GM12878 (cell line): ENCODE measurements around the gene HEXIM1. TPM values are rescaled to one million over a fixed set of nuclear protein-coding genes. Genes with fewer than 3 reads are reported as not detected.

Experiments
- CBX3 ChIP-seq: fragments of 200-600 bp; sonication (generic); IDR thresholded peaks from 2 replicates; pipeline ENCODE4 v1.6.1; 2016; ENCODE audit warnings: low read depth, borderline replicate concordance
- FOXM1 ChIP-seq: IDR thresholded peaks from 2 replicates; pipeline ENCODE4 v1.6.1; 2012; ENCODE audit warnings: low read depth, mild to moderate bottlenecking, inconsistent platforms, low read length, moderate library complexity
- NFYB ChIP-seq: IDR thresholded peaks from 2 replicates; pipeline ENCODE4 v1.6.1; 2011; ENCODE audit warnings: low read depth, mild to moderate bottlenecking, low read length, improper control_type of control experiment, moderate library complexity; ENCODE audit not compliant: insufficient read depth
- ZNF207 ChIP-seq: fragments of 450-650 bp; IDR thresholded peaks from 2 replicates; pipeline ENCODE4 v1.6.1; 2014; ENCODE audit warnings: antibody characterized with exemption, mild to moderate bottlenecking, borderline replicate concordance
- ZNF592 ChIP-seq: fragments of 450-650 bp; IDR thresholded peaks from 2 replicates; pipeline ENCODE4 v1.6.1; 2017; ENCODE audit warnings: mild to moderate bottlenecking, moderate library complexity
- polyA plus RNA-seq, 11 experiments: library from polyadenylated mRNA; depleted of rRNA in 4 of 11; unstranded in 6 of 11; stranded (reverse) in 5 of 11; fragments of >200 nt; fragmentation: Nextera tagmentation in 4 of 11; fragmentation: Illumina TruSeq in 1 of 11; extraction: Ambion mirVana in 4 of 11; extraction: Trizol in 1 of 11; gene quantifications; 1 replicate in 1 of 11; 2 replicates in 10 of 11; pipeline versions ENCODE4 v1.2.1 to v1.2.3, GENCODE V29; 2011 to 2016; ENCODE audit warnings: inconsistent platforms in 2 of 11, missing spikeins in 2 of 11, low read depth in 1 of 11
- total RNA-seq, 4 experiments: library from RNA; depleted of rRNA in 3 of 4; stranded (reverse); fragments of >200 nt in 3 of 4; fragmentation: Illumina TruSeq in 1 of 4; extraction: Trizol in 1 of 4; gene quantifications; 2 replicates each; pipeline versions ENCODE4 v1.2.1 to v1.2.3, GENCODE V29; 2013 to 2021
- TF ChIP-seq, protein P1 (sequence below): fragments of 450-650 bp; formaldehyde crosslinking; IDR thresholded peaks from 2 replicates; pipeline ENCODE4 v1.5.0; 2022; ENCODE audit warnings: mild to moderate bottlenecking, missing genetic modification characterization

The HEXIM1 gene
- total and polyA plus RNA-seq, 10 of the 15 experiments (the other 5 are each of a cell fraction or from before 2014, with no cell fraction given) = 1.9 to 24.1 (median 9.0) TPM

DNA sequence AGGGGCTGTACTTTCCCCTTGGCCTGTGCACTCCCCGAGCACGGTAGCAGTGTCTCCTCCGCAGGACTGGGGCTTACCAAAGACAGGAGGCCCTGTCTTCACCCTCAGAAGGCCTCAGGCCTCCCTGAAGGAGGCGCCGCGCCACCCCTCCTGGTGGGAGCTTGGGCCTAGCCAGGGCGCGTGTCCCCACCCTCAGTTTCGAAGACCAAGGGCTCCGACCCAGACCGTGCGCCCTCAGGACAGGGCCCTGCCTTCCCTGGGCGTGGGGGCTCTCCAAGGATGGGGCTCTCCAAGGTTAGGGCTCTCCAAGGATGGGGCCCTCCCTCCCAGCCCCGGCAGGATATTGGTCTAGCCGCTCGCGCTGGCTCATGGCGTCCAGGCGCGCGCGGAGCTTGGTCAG lies 27.7 kb upstream of the HEXIM1 start (continued):
- TF ChIP-seq, protein P1, sequence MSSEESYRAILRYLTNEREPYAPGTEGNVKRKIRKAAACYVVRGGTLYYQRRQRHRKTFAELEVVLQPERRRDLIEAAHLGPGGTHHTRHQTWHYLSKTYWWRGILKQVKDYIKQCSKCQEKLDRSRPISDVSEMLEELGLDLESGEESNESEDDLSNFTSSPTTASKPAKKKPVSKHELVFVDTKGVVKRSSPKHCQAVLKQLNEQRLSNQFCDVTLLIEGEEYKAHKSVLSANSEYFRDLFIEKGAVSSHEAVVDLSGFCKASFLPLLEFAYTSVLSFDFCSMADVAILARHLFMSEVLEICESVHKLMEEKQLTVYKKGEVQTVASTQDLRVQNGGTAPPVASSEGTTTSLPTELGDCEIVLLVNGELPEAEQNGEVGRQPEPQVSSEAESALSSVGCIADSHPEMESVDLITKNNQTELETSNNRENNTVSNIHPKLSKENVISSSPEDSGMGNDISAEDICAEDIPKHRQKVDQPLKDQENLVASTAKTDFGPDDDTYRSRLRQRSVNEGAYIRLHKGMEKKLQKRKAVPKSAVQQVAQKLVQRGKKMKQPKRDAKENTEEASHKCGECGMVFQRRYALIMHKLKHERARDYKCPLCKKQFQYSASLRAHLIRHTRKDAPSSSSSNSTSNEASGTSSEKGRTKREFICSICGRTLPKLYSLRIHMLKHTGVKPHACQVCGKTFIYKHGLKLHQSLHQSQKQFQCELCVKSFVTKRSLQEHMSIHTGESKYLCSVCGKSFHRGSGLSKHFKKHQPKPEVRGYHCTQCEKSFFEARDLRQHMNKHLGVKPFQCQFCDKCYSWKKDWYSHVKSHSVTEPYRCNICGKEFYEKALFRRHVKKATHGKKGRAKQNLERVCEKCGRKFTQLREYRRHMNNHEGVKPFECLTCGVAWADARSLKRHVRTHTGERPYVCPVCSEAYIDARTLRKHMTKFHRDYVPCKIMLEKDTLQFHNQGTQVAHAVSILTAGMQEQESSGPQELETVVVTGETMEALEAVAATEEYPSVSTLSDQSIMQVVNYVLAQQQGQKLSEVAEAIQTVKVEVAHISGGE (CRISPR knock-in tag) = no peak
- TF ChIP-seq ZNF592 (no peak), CBX3 (no peak), FOXM1 (no peak), NFYB (no peak), ZNF207 (no peak)
